Neuronal stem cell (in vitro differentiated cells): ENCODE measurements around the gene LCMT1.

ENCODE experiments used
- DNase-seq: peaks from one replicate; pipeline ENCODE4 v3.0.0-alpha.2; 2013; ENCODE audit warnings: low spot score
- H2AFZ ChIP-seq: one replicate; pipeline ENCODE4 v1.6.1; 2013; ENCODE audit warnings: mild to moderate bottlenecking, low read length, inconsistent platforms
- H2AK5ac ChIP-seq: 2 replicates; pipeline ENCODE4 v1.6.1; 2013; ENCODE audit warnings: low read depth, mild to moderate bottlenecking, inconsistent platforms, low read length, moderate library complexity, mixed read lengths
- H2BK120ac ChIP-seq: 2 replicates; pipeline ENCODE4 v1.6.1; 2013; ENCODE audit warnings: low read depth, mild to moderate bottlenecking, inconsistent platforms, low read length, moderate library complexity, mixed read lengths
- H2BK12ac ChIP-seq: one replicate; pipeline ENCODE4 v1.6.1; 2013; ENCODE audit warnings: low read length, inconsistent platforms
- H2BK15ac ChIP-seq: 2 replicates; pipeline ENCODE4 v1.6.1; 2013; ENCODE audit warnings: mild to moderate bottlenecking, low read length, inconsistent platforms, mixed read lengths
- H2BK5ac ChIP-seq: one replicate; pipeline ENCODE4 v1.6.1; 2013; ENCODE audit warnings: inconsistent platforms, mild to moderate bottlenecking, low read length, moderate library complexity
- H3K14ac ChIP-seq: one replicate; pipeline ENCODE4 v1.6.1; 2013; ENCODE audit warnings: low read length, inconsistent platforms
- H3K18ac ChIP-seq: 2 replicates; pipeline ENCODE4 v1.6.1; 2013; ENCODE audit warnings: low read length, inconsistent platforms
- H3K23ac ChIP-seq: 2 replicates; pipeline ENCODE4 v1.6.1; 2013; ENCODE audit warnings: low read depth, mild to moderate bottlenecking, mixed read lengths, low read length, inconsistent platforms; ENCODE audit not compliant: poor library complexity
- H3K27ac ChIP-seq: replicated peaks from 3 replicates; pipeline ENCODE4 v1.5.1; 2013; ENCODE audit warnings: low read length, inconsistent platforms
- H3K27me3 ChIP-seq, 3 experiments: 2 replicates each; pipeline ENCODE4 v1.6.1; 2013; ENCODE audit warnings: low read length in 3 of 3, mild to moderate bottlenecking in 2 of 3, inconsistent platforms in 1 of 3, low read depth in 1 of 3, mixed read lengths in 1 of 3, moderate library complexity in 1 of 3; ENCODE audit not compliant: control insufficient read depth in 3 of 3, insufficient read depth in 3 of 3
- H3K36me3 ChIP-seq, 2 donors: replicated peaks in 1 of 2; 2 replicates each; pipeline ENCODE4 v1.6.1; 2013; ENCODE audit warnings: low read length in 2 of 2; ENCODE audit not compliant: control insufficient read depth in 2 of 2, insufficient read depth in 2 of 2
- H3K4ac ChIP-seq: 2 replicates; pipeline ENCODE4 v1.6.1; 2013; ENCODE audit warnings: inconsistent platforms, mild to moderate bottlenecking, low read length, moderate library complexity
- H3K4me1 ChIP-seq, 2 donors: 1 replicate in 1 of 2; 2 replicates in 1 of 2; pipeline ENCODE4 v1.6.1; 2013; ENCODE audit warnings: low read length in 2 of 2, low read depth in 1 of 2; ENCODE audit not compliant: control insufficient read depth in 2 of 2, insufficient read depth in 1 of 2
- H3K4me2 ChIP-seq: one replicate; pipeline ENCODE4 v1.6.1; 2013; ENCODE audit warnings: mild to moderate bottlenecking, low read length, inconsistent platforms; ENCODE audit not compliant: insufficient read depth, poor library complexity, severe bottlenecking
- H3K4me3 ChIP-seq, 2 donors: 2 replicates each; pipeline ENCODE4 v1.5.1; 2013; ENCODE audit warnings: low read length in 2 of 2, mild to moderate bottlenecking in 2 of 2, inconsistent platforms in 1 of 2, moderate library complexity in 1 of 2
- H3K79me1 ChIP-seq: one replicate; pipeline ENCODE4 v1.6.1; 2013; ENCODE audit warnings: low read depth, mild to moderate bottlenecking, inconsistent platforms, low read length, moderate library complexity
- H3K9ac ChIP-seq: one replicate; pipeline ENCODE4 v1.6.1; 2013; ENCODE audit warnings: mild to moderate bottlenecking, low read depth, low read length, inconsistent platforms; ENCODE audit not compliant: poor library complexity
- H3K9me3 ChIP-seq, 2 donors: replicated peaks in 1 of 2; 2 replicates each; pipeline versions ENCODE3 to v1.6.1; 2013; ENCODE audit warnings: low read length in 2 of 2, mild to moderate bottlenecking in 2 of 2, inconsistent platforms in 1 of 2, low read depth in 1 of 2, mixed read lengths in 1 of 2, moderate library complexity in 1 of 2; ENCODE audit not compliant: control insufficient read depth in 2 of 2, insufficient read depth in 1 of 2
- H4K8ac ChIP-seq: one replicate; pipeline ENCODE4 v1.6.1; 2013; ENCODE audit warnings: low read depth, mild to moderate bottlenecking, inconsistent platforms, low read length, moderate library complexity
- H4K91ac ChIP-seq: one replicate; pipeline ENCODE4 v1.6.1; 2013; ENCODE audit warnings: low read length, low read depth, mild to moderate bottlenecking, inconsistent platforms; ENCODE audit not compliant: poor library complexity
- WGBS, 2 donors: extraction: QIAGEN DNeasy Blood & Tissue Kit; methylation state at CpG; one replicate each; pipeline ENCODE4 v1.1.7; 2013; ENCODE audit warnings: missing lambda C conversion rate in 2 of 2, mixed read lengths in 1 of 2; ENCODE audit not compliant: insufficient read length in 2 of 2, insufficient replicate concordance in 1 of 2; ENCODE audit errors: extremely low coverage in 2 of 2; 5-methylcytosine and 5-hydroxymethylcytosine counted together

The LCMT1 gene

DNA sequence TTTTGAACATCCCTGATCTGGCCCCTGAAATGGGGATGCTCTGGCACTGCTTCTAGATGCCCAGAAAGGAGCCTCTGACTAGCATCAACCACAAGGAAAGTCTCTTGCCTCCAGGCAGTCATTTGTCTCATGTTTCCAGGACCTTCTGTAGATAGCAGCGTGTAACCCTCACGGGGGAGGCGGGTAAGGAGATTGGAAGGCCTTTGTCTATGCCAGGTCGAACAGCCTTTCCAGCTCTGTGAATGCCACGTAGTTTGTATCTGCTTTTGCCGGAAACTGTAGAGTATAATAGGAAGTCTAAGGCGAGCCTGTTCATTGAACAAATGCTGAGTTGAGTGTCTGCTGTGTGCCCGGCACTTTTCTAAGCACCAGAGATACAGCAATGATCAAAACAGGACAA lies 61.3 kb downstream of the LCMT1 start:
- H3K23ac ChIP-seq: no peak overlapping the region
- H3K14ac ChIP-seq: no peak overlapping the region
- H3K18ac ChIP-seq: no peak overlapping the region
- H4K8ac ChIP-seq: no peak overlapping the region
- no peak for DNase-seq
- H2BK12ac ChIP-seq: no peak overlapping the region
- peaks cover 15 to 73% of the 10 kb centered on the region in 2 donors for H3K36me3 ChIP-seq
- no peaks in the 10 kb centered on the region for H3K4me1 ChIP-seq
- H3K4me3 ChIP-seq: no peak overlapping the region
- no peak overlapping the region for H2BK120ac ChIP-seq
- no peak overlapping the region for H3K4me2 ChIP-seq
- H3K4ac ChIP-seq: no peak overlapping the region
- no CpG with 5 or more reads among the region's 8 CpGs for whole genome bisulfite sequencing, 2 donors
- H3K27me3 ChIP-seq: no peaks in the 10 kb centered on the region
- no peak overlapping the region for H4K91ac ChIP-seq
- no peak overlapping the region for H2BK5ac ChIP-seq
- no peak overlapping the region for H3K27ac ChIP-seq
- H2AFZ ChIP-seq: no peak overlapping the region
- no peak overlapping the region for H2AK5ac ChIP-seq
- H2BK15ac ChIP-seq: no peak overlapping the region
- no peaks in the 10 kb centered on the region for H3K79me1 ChIP-seq
- H3K9ac ChIP-seq: no peak overlapping the region
- no peaks in the 10 kb centered on the region for H3K9me3 ChIP-seq

DNA sequence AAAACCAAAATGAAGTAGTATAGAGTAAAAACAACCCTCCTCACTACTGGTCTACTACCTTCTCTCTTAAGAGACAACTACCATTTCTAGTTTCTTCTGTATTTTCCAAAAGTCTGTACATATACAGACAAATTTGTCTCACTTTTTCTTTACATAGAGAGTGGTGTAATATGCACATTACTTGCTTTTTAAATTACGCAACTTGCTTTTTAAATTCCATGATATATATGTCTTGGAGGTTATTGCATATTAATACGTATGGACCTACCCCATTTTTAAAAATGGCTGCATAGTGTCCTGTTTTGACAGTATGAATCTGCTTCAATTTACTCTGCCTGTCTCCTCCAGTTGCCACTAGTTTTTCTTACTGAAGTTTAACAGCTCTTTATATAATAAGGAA lies 62.7 kb downstream of the LCMT1 start:
- Histone ChIP-seq H3K4me2 (no peak overlapping the region), H3K79me1 (no peaks in the 10 kb centered on the region), H4K8ac (no peak overlapping the region), H4K91ac (no peak overlapping the region), H3K27ac (no peak overlapping the region), H2BK15ac (no peak overlapping the region), H3K14ac (no peak overlapping the region), H3K4me3 (no peak overlapping the region), H2BK120ac (no peak overlapping the region), H2AK5ac (no peak overlapping the region), H2AFZ (no peak overlapping the region), H3K4me1 (no peaks in the 10 kb centered on the region), H2BK5ac (no peak overlapping the region), H2BK12ac (no peak overlapping the region), H3K36me3 (peaks cover 15 to 68% of the 10 kb centered on the region in 2 donors), H3K4ac (no peak overlapping the region), H3K9me3 (no peaks in the 10 kb centered on the region), H3K18ac (no peak overlapping the region), H3K23ac (no peak overlapping the region), H3K9ac (no peak overlapping the region), H3K27me3 (no peaks in the 10 kb centered on the region)
- DNase-seq: no peak
- no CpG with 5 or more reads among the region's 2 CpGs for WGBS, 2 donors

- no peaks in the 10 kb centered on the region for H3K4me1 ChIP-seq
- peaks cover 11 to 50% of the 10 kb centered on the region in 2 donors for H3K36me3 ChIP-seq
- H3K14ac ChIP-seq: no peak overlapping the region
- no peak for DNase-seq
- H2AK5ac ChIP-seq: no peak overlapping the region
- H3K27me3 ChIP-seq: no peaks in the 10 kb centered on the region
- H2BK120ac ChIP-seq: no peak overlapping the region
- H3K4me2 ChIP-seq: no peak overlapping the region
- H3K9ac ChIP-seq: no peak overlapping the region
- no CpG with 5 or more reads among the region's 7 CpGs for WGBS, 2 donors
- no peak overlapping the region for H3K4me3 ChIP-seq
- H3K4ac ChIP-seq: no peak overlapping the region
- no peaks in the 10 kb centered on the region for H3K9me3 ChIP-seq
- no peak overlapping the region for H3K18ac ChIP-seq
- no peaks in the 10 kb centered on the region for H3K79me1 ChIP-seq
- no peak overlapping the region for H2BK15ac ChIP-seq
- H3K27ac ChIP-seq: no peak overlapping the region
- H2BK12ac ChIP-seq: no peak overlapping the region
- H2BK5ac ChIP-seq: no peak overlapping the region
- H4K8ac ChIP-seq: no peak overlapping the region
- no peak overlapping the region for H4K91ac ChIP-seq
- no peak overlapping the region for H2AFZ ChIP-seq
- no peak overlapping the region for H3K23ac ChIP-seq
Observed at GRCh38 chr16:25176136-25176535, 64.6 kb downstream of the LCMT1 start.

- Histone ChIP-seq H3K4me1 (no peaks in the 10 kb centered on the region), H3K4me2 (no peak overlapping the region), H4K91ac (no peak overlapping the region), H3K23ac (no peak overlapping the region), H3K14ac (no peak overlapping the region), H3K27ac (no peak overlapping the region), H3K9me3 (no peaks in the 10 kb centered on the region), H3K4me3 (no peak overlapping the region), H2AK5ac (no peak overlapping the region), H4K8ac (no peak overlapping the region), H2AFZ (no peak overlapping the region), H3K27me3 (no peaks in the 10 kb centered on the region), H3K9ac (no peak overlapping the region), H2BK12ac (no peak overlapping the region), H3K79me1 (no peaks in the 10 kb centered on the region), H2BK5ac (no peak overlapping the region), H3K36me3 (peaks cover 9 to 40% of the 10 kb centered on the region in 2 donors), H3K18ac (no peak overlapping the region), H2BK120ac (no peak overlapping the region), H2BK15ac (no peak overlapping the region), H3K4ac (no peak overlapping the region)
- DNase-seq: no peak
- whole genome bisulfite sequencing, 2 donors: no CpG with 5 or more reads among the region's 3 CpGs
Observed at GRCh38 chr16:25177512-25177830, 65.9 kb downstream of the LCMT1 start.
